Activated T-cell treated with anti-CD3 and anti-CD28 coated beads, Interleukin-2, amount 50 U/mL, for 72 hours (primary cell): ENCODE results near the gene DNAJB2. TPM values are rescaled to one million over a fixed set of nuclear protein-coding genes. Genes with fewer than 3 reads are reported as not detected.
A peak's percentile ranks its signal among the peaks of the same experiment; 100 is the strongest.
"Not testable (repeated sequence)": the region's sequence is repeated elsewhere in the genome, so short reads cannot be mapped to it uniquely, and the experiment has no call there.

Experiments
- ATAC-seq, 2 donors: fragments of 150-1000 bp; cut with Tn5 transposase; replicated peaks in 1 of 2; 2 replicates each; pipeline ENCODE4 v1.10.0; 2021; ENCODE audit warnings: moderate library complexity in 2 of 2, mild to moderate bottlenecking in 1 of 2
- DNase-seq, 2 donors: peaks; one replicate each; pipeline ENCODE4 v3.0.0; 2021 to 2022; ENCODE audit warnings: mixed read lengths in 1 of 2
- H3K27ac Mint-ChIP-seq: one replicate; pipeline ENCODE4 v1.8.0; 2022; ENCODE audit warnings: mild to moderate bottlenecking, moderate library complexity, mixed read lengths
- H3K27me3 Mint-ChIP-seq: one replicate; pipeline ENCODE4 v1.8.0; 2022; ENCODE audit warnings: low read depth, mixed read lengths
- H3K36me3 Mint-ChIP-seq, 2 donors: one replicate each; pipeline ENCODE4 v1.8.0; 2022; ENCODE audit warnings: mixed read lengths in 2 of 2, mild to moderate bottlenecking in 1 of 2; ENCODE audit not compliant: insufficient read depth in 2 of 2
- H3K4me1 Mint-ChIP-seq: one replicate; pipeline ENCODE4 v1.8.0; 2022; ENCODE audit warnings: low read depth, mixed read lengths
- H3K4me3 Mint-ChIP-seq, 2 donors: one replicate each; pipeline ENCODE4 v1.8.0; 2022; ENCODE audit warnings: mild to moderate bottlenecking in 2 of 2, mixed read lengths in 2 of 2, moderate library complexity in 2 of 2
- H3K9me3 Mint-ChIP-seq, 2 donors: one replicate each; pipeline ENCODE4 v1.8.0; 2022; ENCODE audit warnings: mixed read lengths in 2 of 2
- total RNA-seq, 2 donors: library from RNA; stranded (reverse); gene quantifications; one replicate each; pipeline ENCODE4 v1.2.3, GENCODE V29; 2022

Gene DNAJB2
- total RNA-seq, 2 donors from 2014 or later = 71.1 to 88.1 TPM

DNA sequence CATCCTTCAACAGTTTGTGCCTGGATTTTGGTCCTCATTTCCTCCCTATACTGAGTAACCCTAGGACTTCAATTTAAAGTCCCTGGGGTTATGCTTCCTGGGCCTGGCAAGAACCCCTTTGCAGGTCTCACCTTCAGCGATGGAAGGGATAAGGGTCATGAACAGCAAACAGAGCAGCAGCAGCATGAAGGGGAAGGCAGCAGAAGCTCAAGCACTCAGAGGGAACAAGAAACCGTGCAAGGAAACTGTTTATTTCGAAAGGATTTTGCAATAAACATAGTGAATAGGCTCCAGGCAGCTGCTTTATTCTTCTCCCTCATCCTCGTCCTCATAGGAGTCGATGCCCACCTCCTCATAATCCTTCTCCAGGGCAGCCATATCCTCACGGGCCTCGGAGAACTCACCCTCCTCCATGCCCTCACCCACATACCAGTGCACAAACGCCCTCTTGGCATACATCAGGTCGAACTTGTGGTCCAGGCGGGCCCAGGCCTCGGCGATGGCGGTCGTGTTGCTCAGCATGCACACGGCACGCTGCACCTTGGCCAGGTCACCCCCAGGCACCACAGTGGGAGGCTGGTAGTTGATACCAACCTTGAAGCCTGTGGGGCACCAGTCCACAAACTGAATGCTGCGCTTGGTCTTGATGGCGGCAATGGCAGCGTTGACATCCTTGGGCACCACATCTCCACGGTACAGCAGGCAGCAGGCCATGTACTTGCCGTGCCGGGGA lies 29.0 kb upstream of the DNAJB2 start:
- peak overlapping the region; percentile 24 for H3K27ac Mint-ChIP-seq
- peak overlapping the region; percentile 75 to 78 for H3K4me3 Mint-ChIP-seq
- H3K9me3 Mint-ChIP-seq = no peaks in the 10 kb centered on the region
- H3K36me3 Mint-ChIP-seq = peaks cover 8 to 15% of the 10 kb centered on the region in 2 donors
- no peak for DNase-seq
- ATAC-seq = no peak
- peaks cover 79% of the 10 kb centered on the region for H3K4me1 Mint-ChIP-seq
- H3K27me3 Mint-ChIP-seq = no peaks in the 10 kb centered on the region

DNA sequence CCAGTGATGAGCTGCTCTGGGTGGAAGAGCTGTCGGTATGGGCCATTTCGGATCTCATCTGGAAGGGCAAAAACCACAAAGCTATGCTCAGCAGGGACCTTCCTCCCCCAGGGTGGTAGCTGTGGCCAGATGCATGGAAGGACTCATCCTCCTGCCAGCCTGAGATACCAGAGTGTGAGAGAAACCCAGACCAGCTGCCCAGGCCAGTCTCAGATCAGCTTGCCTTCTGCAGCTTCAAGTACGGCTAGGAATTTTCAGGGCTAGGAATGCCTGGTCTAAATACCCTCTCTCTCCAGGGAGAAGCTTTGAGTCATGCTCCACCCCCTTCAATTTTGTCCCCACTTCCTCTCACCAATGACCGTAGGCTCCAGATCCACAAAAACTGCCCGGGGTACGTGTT lies 27.5 kb upstream of the DNAJB2 start:
- no peaks in the 10 kb centered on the region for H3K27me3 Mint-ChIP-seq
- ATAC-seq (no peak), DNase-seq (no peak)
- H3K36me3 Mint-ChIP-seq = peaks cover 4 to 14% of the 10 kb centered on the region in 2 donors
- H3K4me1 Mint-ChIP-seq = peaks cover 79% of the 10 kb centered on the region
- H3K4me3 Mint-ChIP-seq = peak overlapping the region; percentile 75 to 78
- peak overlapping the region; percentile 21 for H3K27ac Mint-ChIP-seq
- H3K9me3 Mint-ChIP-seq = no peaks in the 10 kb centered on the region

DNA sequence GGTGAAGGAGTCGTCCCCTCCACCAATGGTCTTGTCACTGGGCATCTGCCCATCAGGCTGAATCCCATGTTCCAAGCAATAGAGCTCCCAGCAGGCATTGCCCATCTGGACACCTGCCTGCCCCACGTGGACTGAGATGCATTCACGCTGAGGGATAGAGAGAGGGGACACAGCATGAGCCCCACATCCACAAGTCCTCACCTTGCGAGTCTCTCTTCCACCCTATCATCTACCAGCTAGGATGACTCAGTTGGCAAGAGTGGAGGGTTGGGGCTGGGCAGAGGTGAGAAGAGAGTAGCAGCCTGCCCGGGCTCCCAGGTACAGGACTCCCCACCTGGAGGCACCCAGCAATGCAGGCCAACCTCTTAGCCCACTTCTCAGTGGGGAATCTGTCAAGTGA lies 27.1 kb upstream of the DNAJB2 start:
- DNase-seq (peak; percentile 44 to 47), ATAC-seq (no peak)
- Mint-ChIP-seq H3K27me3 (no peaks in the 10 kb centered on the region), H3K36me3 (peaks cover 4 to 14% of the 10 kb centered on the region in 2 donors), H3K27ac (peak overlapping the region; percentile 21), H3K9me3 (no peaks in the 10 kb centered on the region), H3K4me3 (peak overlapping the region; percentile 75 to 78), H3K4me1 (peaks cover 75% of the 10 kb centered on the region)

DNA sequence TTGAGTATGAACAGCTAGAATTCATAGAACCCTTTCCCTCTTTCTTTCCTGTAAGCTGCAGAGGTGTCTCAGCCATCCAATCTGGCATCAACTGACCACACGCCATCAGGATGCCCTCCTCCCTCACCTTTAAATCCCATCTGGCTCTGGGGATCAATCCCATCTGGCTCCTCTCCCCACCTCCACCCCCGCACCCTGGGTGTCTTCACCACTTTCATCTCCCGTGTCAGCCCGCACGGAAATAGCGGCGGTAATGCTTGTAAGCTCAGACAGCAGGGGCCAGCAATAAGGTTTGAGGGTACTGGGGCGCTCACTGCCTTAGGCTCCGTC lies 26.6 kb upstream of the DNAJB2 start:
- Mint-ChIP-seq H3K4me1 (peaks cover 71% of the 10 kb centered on the region), H3K36me3 (peaks cover 4 to 14% of the 10 kb centered on the region in 2 donors)

DNA sequence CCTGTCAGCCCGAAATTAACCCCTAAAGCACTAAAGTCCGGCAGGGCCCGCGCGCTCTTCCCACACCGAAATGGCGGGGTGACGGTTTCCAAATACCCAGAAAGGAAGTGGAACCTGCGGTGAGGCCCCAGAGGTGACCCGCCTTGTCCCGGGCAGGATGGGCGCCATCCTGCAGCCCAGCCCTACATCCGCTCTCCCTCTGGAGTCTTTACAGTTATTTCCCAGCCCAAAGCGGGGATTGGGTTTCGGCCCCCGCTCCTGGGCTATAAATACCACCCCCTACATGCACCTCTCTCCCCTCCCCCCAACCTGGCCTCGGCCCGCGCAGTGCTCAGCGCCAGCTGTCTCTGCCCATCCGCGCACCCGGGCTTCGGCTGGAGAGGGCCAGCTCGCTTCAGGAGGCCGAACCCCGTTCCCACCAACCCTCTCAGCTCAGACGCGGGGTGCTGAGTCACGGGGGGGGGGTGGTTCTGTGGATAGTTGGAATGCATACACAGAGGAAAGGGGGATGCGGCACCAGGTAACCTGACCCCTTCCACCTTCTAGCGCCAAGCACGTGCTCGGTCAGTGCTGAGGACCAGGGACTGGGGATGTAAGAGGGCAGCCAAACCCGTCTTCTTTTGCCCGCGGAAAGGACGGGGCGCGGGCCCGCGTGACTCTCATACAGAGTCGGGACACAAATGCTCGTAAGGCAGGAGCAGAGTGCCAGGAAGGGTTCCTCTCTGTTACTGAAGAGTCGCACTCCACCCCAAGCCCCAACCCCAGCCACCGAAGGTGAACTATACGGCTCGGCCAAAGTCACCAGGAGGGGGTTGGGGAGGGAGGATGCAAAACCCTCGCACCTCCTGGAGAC lies 26.0 kb upstream of the DNAJB2 start, which contains the start of gene TUBA4B:
TUBA4B (plus strand) TSS at position 344 of the 853 bp plus-strand sequence; CDS start at position 509, 165 bp downstream.
- ATAC-seq (peak; percentile 19 to 44), DNase-seq (peak; percentile 62 to 75)
- peak within 1 kb of the TSS; percentile 89 for H3K27ac Mint-ChIP-seq
- no peaks in the 10 kb centered on the region for H3K27me3 Mint-ChIP-seq
- no peaks in the 10 kb centered on the region for H3K9me3 Mint-ChIP-seq
- peaks cover 69% of the 10 kb centered on the region for H3K4me1 Mint-ChIP-seq
- peak within 1 kb of the TSS; percentile 75 to 78 for H3K4me3 Mint-ChIP-seq
- peaks cover 4 to 14% of the 10 kb centered on the region in 2 donors for H3K36me3 Mint-ChIP-seq

More for the DNA sequence above, 26.6 kb upstream of the DNAJB2 start:
- DNase-seq (no peak), ATAC-seq (no peak)
- H3K27me3 Mint-ChIP-seq = no peaks in the 10 kb centered on the region
- no peaks in the 10 kb centered on the region for H3K9me3 Mint-ChIP-seq
- peak overlapping the region; percentile 75 to 78 for H3K4me3 Mint-ChIP-seq
- peak overlapping the region; percentile 89 for H3K27ac Mint-ChIP-seq

DNA sequence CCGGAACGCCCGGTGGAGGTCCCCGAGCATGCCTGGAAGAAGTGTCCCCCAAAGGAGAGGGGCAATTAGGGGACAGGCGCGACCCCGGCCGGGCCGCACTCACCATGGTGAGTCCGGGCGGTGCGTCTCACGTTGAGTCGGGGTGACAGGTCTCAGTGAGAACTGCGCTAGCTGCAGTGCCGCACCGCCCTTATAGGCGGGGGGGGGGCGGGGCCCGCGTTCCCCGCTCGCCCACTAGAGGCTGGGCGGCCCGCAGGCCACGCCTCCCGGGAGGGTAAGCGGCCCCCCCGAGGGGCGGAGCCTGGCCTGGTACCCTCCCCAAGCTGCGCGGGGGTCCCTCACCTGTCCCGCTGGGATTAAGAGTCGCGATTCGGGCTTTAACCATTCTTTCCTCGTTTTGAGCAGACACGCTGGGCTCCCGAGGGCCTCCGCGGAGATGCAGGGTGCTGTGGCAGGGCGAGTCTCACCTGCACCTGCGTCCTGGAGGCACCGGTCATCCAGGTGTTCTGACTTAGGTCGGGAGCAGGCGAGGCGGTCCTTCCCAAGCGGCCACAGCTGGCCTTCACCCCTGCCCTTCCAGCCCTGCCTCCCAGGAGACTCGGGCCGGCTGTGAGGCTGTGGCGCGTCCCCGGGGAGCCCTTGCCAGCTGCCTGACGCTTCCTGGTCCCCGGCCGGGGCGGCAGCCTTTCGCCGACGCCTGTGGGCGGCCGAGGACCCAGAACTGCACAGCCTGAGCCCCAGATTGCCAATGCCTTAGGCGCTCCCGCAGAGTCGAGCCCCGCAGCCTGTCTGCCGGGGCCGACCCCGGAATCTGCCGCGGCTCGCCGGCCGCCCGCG lies 25.2 kb upstream of the DNAJB2 start, which contains the start of gene TUBA4A:
TUBA4A (minus strand) TSS at position 166 of the 837 bp plus-strand sequence; CDS start at position 106, 60 bp downstream.
- peak; percentile 92 to 94 for DNase-seq
- peaks cover 64% of the 10 kb centered on the region for H3K4me1 Mint-ChIP-seq
- H3K27ac Mint-ChIP-seq = peak within 1 kb of the TSS; percentile 89
- peak; percentile 74 for ATAC-seq
- no peaks in the 10 kb centered on the region for H3K9me3 Mint-ChIP-seq
- peaks cover 2 to 14% of the 10 kb centered on the region in 2 donors for H3K36me3 Mint-ChIP-seq
- H3K4me3 Mint-ChIP-seq = peak within 1 kb of the TSS; percentile 75 to 78
- no peaks in the 10 kb centered on the region for H3K27me3 Mint-ChIP-seq

DNA sequence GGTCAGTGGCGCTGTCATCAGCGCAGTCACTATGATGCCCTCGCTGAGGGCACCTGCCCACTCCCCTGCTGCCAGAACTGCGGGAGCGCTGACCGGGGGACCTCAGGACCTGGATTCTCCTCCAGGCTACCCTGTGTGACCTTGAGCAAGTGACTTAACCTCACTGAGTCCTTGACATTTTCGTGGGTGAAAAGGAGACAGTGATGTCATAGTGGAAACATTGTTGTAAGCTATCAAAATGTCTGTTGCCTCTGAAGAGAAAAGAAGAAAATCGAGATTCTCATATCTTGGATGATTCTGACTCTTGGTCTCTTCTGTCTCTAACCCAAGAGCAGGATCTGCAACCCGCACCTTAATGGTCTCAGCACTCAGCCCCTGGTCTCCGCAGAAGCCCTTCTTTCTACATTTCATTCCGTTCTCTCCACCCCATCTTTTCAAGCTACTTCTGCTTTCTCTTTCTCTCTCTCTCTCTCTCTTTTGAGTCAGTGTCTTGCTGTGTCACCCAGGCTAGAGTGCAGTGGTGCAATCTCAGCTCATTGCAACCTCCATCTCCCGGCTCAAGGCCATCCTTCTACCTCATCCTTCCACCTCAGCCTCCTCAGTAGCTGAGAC lies 24.5 kb upstream of the DNAJB2 start:
- peak; percentile 48 to 50 for DNase-seq
- Mint-ChIP-seq H3K4me3 (peak overlapping the region; percentile 75 to 78), H3K27ac (peak overlapping the region; percentile 73), H3K9me3 (no peaks in the 10 kb centered on the region), H3K27me3 (no peaks in the 10 kb centered on the region), H3K36me3 (peaks cover 0 to 14% of the 10 kb centered on the region in 2 donors), H3K4me1 (peaks cover 57% of the 10 kb centered on the region)
- peak; percentile 50 to 55 for ATAC-seq

DNA sequence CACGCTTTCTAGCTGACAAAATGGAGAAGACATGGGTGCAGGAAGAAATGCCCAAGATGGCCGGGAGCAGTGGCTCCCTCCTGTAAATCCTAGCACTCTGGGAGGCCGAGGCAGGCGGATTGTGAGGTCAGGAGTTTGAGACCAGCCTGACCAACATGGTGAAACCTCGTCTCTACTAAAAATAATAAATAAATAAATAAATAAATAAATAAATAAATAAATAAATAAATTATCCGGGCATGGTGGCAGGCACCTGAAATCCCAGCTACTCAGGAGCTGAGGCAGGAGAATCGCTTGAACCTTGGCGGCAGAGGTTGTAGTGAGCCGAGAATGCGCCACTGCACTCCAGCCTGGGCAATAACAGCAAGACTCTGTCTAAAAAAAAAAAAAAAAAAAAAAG lies 20.2 kb upstream of the DNAJB2 start:
- peaks cover 25% of the 10 kb centered on the region for H3K4me1 Mint-ChIP-seq
- H3K9me3 Mint-ChIP-seq, H3K27me3 Mint-ChIP-seq, ATAC-seq, DNase-seq, H3K27ac Mint-ChIP-seq, H3K36me3 Mint-ChIP-seq, H3K4me3 Mint-ChIP-seq: not testable (repeated sequence)

DNA sequence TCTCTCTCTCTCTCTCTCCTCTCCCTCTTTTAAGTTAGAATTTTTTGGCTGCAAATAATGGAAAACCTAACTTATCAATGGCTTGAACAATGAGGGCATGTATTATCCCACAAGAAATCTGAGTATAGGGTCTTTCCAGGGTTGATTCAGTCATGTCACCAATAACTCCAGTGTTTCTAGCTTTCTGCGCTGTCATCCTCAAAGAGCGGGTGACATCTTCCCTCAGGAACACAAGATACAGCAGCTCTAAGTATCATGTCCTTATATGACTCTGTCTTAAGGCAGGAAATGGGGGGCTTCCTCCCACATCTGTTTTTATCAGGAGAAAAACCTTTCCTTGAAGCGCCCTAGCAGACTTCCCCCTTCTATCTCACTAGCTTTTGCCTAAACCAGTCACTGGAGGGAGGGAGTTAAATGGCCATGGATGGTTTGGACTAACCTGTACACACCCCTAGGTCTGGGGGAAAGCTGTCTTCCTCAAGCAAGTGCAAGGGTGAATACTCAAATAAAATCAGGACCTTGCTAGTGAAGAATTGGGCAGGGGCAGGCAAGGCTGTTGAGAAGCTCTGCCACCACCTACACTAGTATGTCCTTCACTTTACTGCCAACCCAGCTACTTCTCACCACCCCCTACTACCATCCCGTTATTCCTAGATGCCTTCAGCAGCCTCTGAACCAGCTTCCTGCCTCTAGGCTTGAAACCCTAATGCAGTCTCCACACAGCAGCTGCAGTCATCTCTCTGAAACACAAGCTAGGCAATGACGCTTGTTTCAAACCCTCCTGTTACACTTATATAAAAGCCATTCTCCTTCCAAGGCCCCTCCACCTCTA lies 17.9 kb upstream of the DNAJB2 start:
- Mint-ChIP-seq H3K27me3 (no peaks in the 10 kb centered on the region), H3K4me3 (no peak overlapping the region), H3K27ac (no peak overlapping the region), H3K9me3 (no peaks in the 10 kb centered on the region), H3K36me3 (no peaks in the 10 kb centered on the region), H3K4me1 (peaks cover 8% of the 10 kb centered on the region)
- ATAC-seq (no peak), DNase-seq (no peak)

DNA sequence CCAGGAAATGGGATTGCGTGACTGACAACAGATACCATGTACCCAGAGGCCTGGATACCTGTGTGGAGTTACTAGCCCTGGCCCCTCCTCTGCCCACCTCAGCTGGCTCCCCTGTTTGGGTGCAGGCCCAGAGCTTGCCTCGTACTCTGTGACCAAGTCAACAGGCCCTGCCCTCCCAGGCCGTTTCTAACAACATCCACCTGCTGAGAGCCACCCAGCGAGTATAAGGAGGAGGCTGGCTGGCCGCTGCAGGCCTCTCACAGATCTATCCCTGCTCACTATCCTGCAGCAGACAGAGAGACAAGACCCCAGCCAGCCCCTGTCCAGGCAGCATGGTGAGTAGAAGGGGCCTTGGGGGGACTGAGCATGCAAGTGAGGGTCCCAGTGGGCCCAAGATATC lies 12.9 kb upstream of the DNAJB2 start:
- DNase-seq (no peak), ATAC-seq (no peak)
- H3K4me1 Mint-ChIP-seq = no peaks in the 10 kb centered on the region
- no peak overlapping the region for H3K4me3 Mint-ChIP-seq
- H3K36me3 Mint-ChIP-seq = no peaks in the 10 kb centered on the region
- no peak overlapping the region for H3K27ac Mint-ChIP-seq
- no peaks in the 10 kb centered on the region for H3K27me3 Mint-ChIP-seq
- no peaks in the 10 kb centered on the region for H3K9me3 Mint-ChIP-seq

DNA sequence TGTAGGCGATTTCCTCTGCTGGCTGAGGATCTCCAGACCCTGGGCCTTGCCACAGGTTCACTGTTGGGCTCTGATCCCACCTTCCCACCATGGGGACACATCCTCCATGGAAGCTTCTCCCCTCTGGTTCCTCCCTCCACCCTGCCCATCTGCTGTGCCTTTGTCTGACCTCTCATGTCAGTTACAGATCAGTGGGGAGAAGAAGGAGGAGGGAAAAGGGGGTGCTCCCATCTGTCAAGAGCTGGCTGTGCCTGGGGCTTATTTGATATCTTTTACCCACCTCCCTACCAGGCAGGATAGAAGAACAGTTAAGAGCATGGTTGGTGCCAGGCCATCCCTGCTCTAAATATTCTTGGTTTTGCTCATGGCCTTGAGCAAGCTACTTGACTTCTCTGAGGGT lies 12.3 kb upstream of the DNAJB2 start:
- Mint-ChIP-seq H3K4me1 (no peaks in the 10 kb centered on the region), H3K36me3 (no peaks in the 10 kb centered on the region), H3K27me3 (no peaks in the 10 kb centered on the region), H3K4me3 (no peak overlapping the region), H3K27ac (no peak overlapping the region), H3K9me3 (no peaks in the 10 kb centered on the region)
- no peak for ATAC-seq
- DNase-seq = no peak

DNA sequence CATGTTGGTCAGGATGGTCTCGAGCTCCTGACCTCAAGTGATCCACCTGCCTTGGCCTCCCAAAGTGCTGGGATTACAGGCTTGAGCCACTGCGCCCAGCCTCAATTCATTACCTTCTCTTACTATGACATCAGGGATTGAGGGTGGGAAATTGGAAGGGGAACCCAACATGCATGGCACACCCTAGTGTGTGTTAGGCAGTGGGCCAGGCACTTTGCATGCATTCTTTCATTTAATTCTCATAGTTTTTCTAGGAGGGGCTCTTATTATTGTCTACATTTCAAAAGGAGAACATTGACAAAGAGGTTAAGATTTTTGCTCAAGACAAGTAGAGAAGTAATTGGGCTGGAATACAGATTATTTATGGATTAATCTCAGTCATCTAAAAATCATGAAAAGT lies 10.9 kb upstream of the DNAJB2 start:
- Mint-ChIP-seq H3K9me3 (no peaks in the 10 kb centered on the region), H3K4me3 (no peak overlapping the region), H3K27me3 (no peaks in the 10 kb centered on the region), H3K27ac (no peak overlapping the region), H3K36me3 (no peaks in the 10 kb centered on the region), H3K4me1 (no peaks in the 10 kb centered on the region)
- DNase-seq (no peak), ATAC-seq (no peak)
